ENCODE results near the gene C2orf72. TPM values are rescaled to one million over a fixed set of nuclear protein-coding genes. Genes with fewer than 3 reads are reported as not detected.

Gene C2orf72
- polyA plus RNA-seq, 4 donors: 6.5 to 69.4 (median 12.5) TPM

GRCh38 chr2:231050018-231050901, 12.9 kb downstream of the C2orf72 start:
- DNase-seq (peak; percentile 90 to 95), FAIRE-seq (no peak)
- H3K4me3 ChIP-seq (ENCODE audit: low read depth in 1 of 3, low read length in 3 of 3): no peak overlapping the region
- peak overlapping the region; percentile 34 to 70 (median 38) for H3K27ac ChIP-seq (ENCODE audit: low read depth in 1 of 3, low read length in 2 of 3)
- peaks cover 0 to 21% (median 0%) of the 10 kb centered on the region in 3 donors for H3K36me3 ChIP-seq (ENCODE audit: control insufficient read depth in 3 of 3, insufficient read depth in 2 of 3, low read depth in 1 of 3, low read length in 3 of 3)
- no peaks in the 10 kb centered on the region for H3K9me3 ChIP-seq (ENCODE audit: control insufficient read depth in 2 of 2, insufficient read depth in 1 of 2, low read depth in 1 of 2, low read length in 1 of 2)
- H3K4me1 ChIP-seq (ENCODE audit: control insufficient read depth in 3 of 3, insufficient read depth in 2 of 3, low read depth in 1 of 3, low read length in 2 of 3): peaks cover 0 to 38% (median 13%) of the 10 kb centered on the region in 3 donors
- WGBS, 3 donors: 13 to 44% (median 24%) methylated on average over 9 of the region's 9 CpGs
- no peaks in the 10 kb centered on the region for H3K27me3 ChIP-seq (ENCODE audit: control insufficient read depth in 3 of 3, insufficient read depth in 3 of 3, low read length in 3 of 3)

- Histone ChIP-seq H3K36me3 (ENCODE audit: control insufficient read depth in 3 of 3, insufficient read depth in 2 of 3, low read depth in 1 of 3, low read length in 3 of 3) (peaks cover 0 to 21% (median 0%) of the 10 kb centered on the region in 3 donors), H3K4me1 (ENCODE audit: control insufficient read depth in 3 of 3, insufficient read depth in 2 of 3, low read depth in 1 of 3, low read length in 2 of 3) (peaks cover 0 to 38% (median 13%) of the 10 kb centered on the region in 3 donors), H3K27ac (ENCODE audit: low read depth in 1 of 3, low read length in 2 of 3) (peak overlapping the region; percentile 22 to 70 (median 38)), H3K4me3 (ENCODE audit: low read depth in 1 of 3, low read length in 3 of 3) (no peak overlapping the region), H3K27me3 (ENCODE audit: control insufficient read depth in 3 of 3, insufficient read depth in 3 of 3, low read length in 3 of 3) (no peaks in the 10 kb centered on the region), H3K9me3 (ENCODE audit: control insufficient read depth in 2 of 2, insufficient read depth in 1 of 2, low read depth in 1 of 2, low read length in 1 of 2) (no peaks in the 10 kb centered on the region)
- FAIRE-seq (no peak), DNase-seq (no peak)
- WGBS, 3 donors: 48 to 71% (median 52%) methylated on average over 5 of the region's 5 CpGs
Measured at GRCh38 chr2:231051116-231051515, 13.8 kb downstream of the C2orf72 start.

GRCh38 chr2:231052494-231053451, 15.4 kb downstream of the C2orf72 start:
- FAIRE-seq (no peak), DNase-seq (peak; percentile 84 to 93)
- Histone ChIP-seq H3K27ac (ENCODE audit: low read depth in 1 of 3, low read length in 2 of 3) (peak overlapping the region in 2 of 3 donors; percentile 2 to 6), H3K9me3 (ENCODE audit: control insufficient read depth in 2 of 2, insufficient read depth in 1 of 2, low read depth in 1 of 2, low read length in 1 of 2) (no peaks in the 10 kb centered on the region), H3K4me1 (ENCODE audit: control insufficient read depth in 3 of 3, insufficient read depth in 2 of 3, low read depth in 1 of 3, low read length in 2 of 3) (peaks cover 0 to 38% (median 13%) of the 10 kb centered on the region in 3 donors), H3K27me3 (ENCODE audit: control insufficient read depth in 3 of 3, insufficient read depth in 3 of 3, low read length in 3 of 3) (no peaks in the 10 kb centered on the region), H3K4me3 (ENCODE audit: low read depth in 1 of 3, low read length in 3 of 3) (peak overlapping the region; percentile 46 to 60 (median 49)), H3K36me3 (ENCODE audit: control insufficient read depth in 3 of 3, insufficient read depth in 2 of 3, low read depth in 1 of 3, low read length in 3 of 3) (peaks cover 0 to 11% (median 0%) of the 10 kb centered on the region in 3 donors)
- 5 to 7% (median 6%) methylated on average over 60 to 62 of the region's 62 CpGs for WGBS, 3 donors

- Histone ChIP-seq H3K4me3 (ENCODE audit: low read depth in 1 of 3, low read length in 3 of 3) (no peak overlapping the region), H3K9me3 (ENCODE audit: control insufficient read depth in 2 of 2, insufficient read depth in 1 of 2, low read depth in 1 of 2, low read length in 1 of 2) (no peaks in the 10 kb centered on the region), H3K27ac (ENCODE audit: low read depth in 1 of 3, low read length in 2 of 3) (no peak overlapping the region), H3K36me3 (ENCODE audit: control insufficient read depth in 3 of 3, insufficient read depth in 2 of 3, low read depth in 1 of 3, low read length in 3 of 3) (peaks cover 0 to 2% (median 0%) of the 10 kb centered on the region in 3 donors), H3K27me3 (ENCODE audit: control insufficient read depth in 3 of 3, insufficient read depth in 3 of 3, low read length in 3 of 3) (no peaks in the 10 kb centered on the region), H3K4me1 (ENCODE audit: control insufficient read depth in 3 of 3, insufficient read depth in 2 of 3, low read depth in 1 of 3, low read length in 2 of 3) (peaks cover 9 to 47% (median 18%) of the 10 kb centered on the region in 3 donors)
- 70 to 73% (median 70%) methylated on average over 6 of the region's 6 CpGs for WGBS, 3 donors
- FAIRE-seq: no peak
- DNase-seq: no peak
Measured at GRCh38 chr2:231053846-231054245, 16.5 kb downstream of the C2orf72 start.

- Histone ChIP-seq H3K27me3 (ENCODE audit: control insufficient read depth in 3 of 3, insufficient read depth in 3 of 3, low read length in 3 of 3) (no peaks in the 10 kb centered on the region), H3K27ac (ENCODE audit: low read depth in 1 of 3, low read length in 2 of 3) (peak within 1 kb of the TSS; percentile 75 to 93 (median 78)), H3K4me3 (ENCODE audit: low read depth in 1 of 3, low read length in 3 of 3) (peak within 1 kb of the TSS; percentile 85 to 100 (median 93)), H3K36me3 (ENCODE audit: control insufficient read depth in 3 of 3, insufficient read depth in 2 of 3, low read depth in 1 of 3, low read length in 3 of 3) (peaks cover 0 to 3% (median 3%) of the 10 kb centered on the region in 3 donors), H3K4me1 (ENCODE audit: control insufficient read depth in 3 of 3, insufficient read depth in 2 of 3, low read depth in 1 of 3, low read length in 2 of 3) (peaks cover 7 to 21% (median 15%) of the 10 kb centered on the region in 3 donors), H3K9me3 (ENCODE audit: control insufficient read depth in 2 of 2, insufficient read depth in 1 of 2, low read depth in 1 of 2, low read length in 1 of 2) (no peaks in the 10 kb centered on the region)
- WGBS, 3 donors: 0 to 1% (median 0%) methylated on average over 62 to 73 of the region's 73 CpGs
- FAIRE-seq: no peak
- peak; percentile 91 to 98 for DNase-seq
Measured at GRCh38 chr2:231056453-231057416, 19.4 kb downstream of the C2orf72 start, which contains the start of gene PSMD1. TSS of gene PSMD1 (plus strand) at chr2:231056867. CDS start at chr2:231057026, 159 bp downstream.

GRCh38 chr2:231057590-231057989, 20.3 kb downstream of the C2orf72 start:
- no peaks in the 10 kb centered on the region for H3K9me3 ChIP-seq (ENCODE audit: control insufficient read depth in 2 of 2, insufficient read depth in 1 of 2, low read depth in 1 of 2, low read length in 1 of 2)
- no peak for DNase-seq
- WGBS, 3 donors: 2 to 6% (median 6%) methylated on average over 10 of the region's 10 CpGs
- H3K4me1 ChIP-seq (ENCODE audit: control insufficient read depth in 3 of 3, insufficient read depth in 2 of 3, low read depth in 1 of 3, low read length in 2 of 3): peaks cover 6 to 15% (median 13%) of the 10 kb centered on the region in 3 donors
- no peak overlapping the region for H3K27ac ChIP-seq (ENCODE audit: low read depth in 1 of 3, low read length in 2 of 3)
- H3K4me3 ChIP-seq (ENCODE audit: low read depth in 1 of 3, low read length in 3 of 3): peak overlapping the region; percentile 85 to 100 (median 93)
- FAIRE-seq: no peak
- peaks cover 0 to 5% (median 4%) of the 10 kb centered on the region in 3 donors for H3K36me3 ChIP-seq (ENCODE audit: control insufficient read depth in 3 of 3, insufficient read depth in 2 of 3, low read depth in 1 of 3, low read length in 3 of 3)
- H3K27me3 ChIP-seq (ENCODE audit: control insufficient read depth in 3 of 3, insufficient read depth in 3 of 3, low read length in 3 of 3): no peaks in the 10 kb centered on the region

- peak in 1 of 2 donors; percentile 40 for DNase-seq
- peaks cover 2 to 7% (median 7%) of the 10 kb centered on the region in 3 donors for H3K36me3 ChIP-seq (ENCODE audit: control insufficient read depth in 3 of 3, insufficient read depth in 2 of 3, low read depth in 1 of 3, low read length in 3 of 3)
- no peaks in the 10 kb centered on the region for H3K27me3 ChIP-seq (ENCODE audit: control insufficient read depth in 3 of 3, insufficient read depth in 3 of 3, low read length in 3 of 3)
- WGBS, 3 donors: 73 to 79% (median 75%) methylated on average over 4 of the region's 4 CpGs
- FAIRE-seq: no peak
- H3K4me1 ChIP-seq (ENCODE audit: control insufficient read depth in 3 of 3, insufficient read depth in 2 of 3, low read depth in 1 of 3, low read length in 2 of 3): peaks cover 6 to 15% (median 10%) of the 10 kb centered on the region in 3 donors
- no peak overlapping the region for H3K27ac ChIP-seq (ENCODE audit: low read depth in 1 of 3, low read length in 2 of 3)
- H3K9me3 ChIP-seq (ENCODE audit: control insufficient read depth in 2 of 2, insufficient read depth in 1 of 2, low read depth in 1 of 2, low read length in 1 of 2): no peaks in the 10 kb centered on the region
- peak overlapping the region in 1 of 3 donors; percentile 100 for H3K4me3 ChIP-seq (ENCODE audit: low read depth in 1 of 3, low read length in 3 of 3)
Measured at GRCh38 chr2:231058761-231059550, 21.6 kb downstream of the C2orf72 start.

Measured in small intestine (tissue), 7 donors.